Activated naive CD8-positive, alpha-beta T cell (primary cell): ENCODE measurements around the gene FAM151B.
"Not testable (repeated sequence)": the region's sequence is repeated elsewhere in the genome, so short reads cannot be mapped to it uniquely, and the experiment has no call there.

Source experiments
- H3K27ac Mint-ChIP-seq: one replicate; pipeline ENCODE4 v1.8.0; 2021; ENCODE audit warnings: mixed read lengths
- H3K27me3 Mint-ChIP-seq: one replicate; pipeline ENCODE4 v1.8.0; 2021; ENCODE audit warnings: mixed read lengths
- H3K36me3 Mint-ChIP-seq: one replicate; pipeline ENCODE4 v1.8.0; 2021; ENCODE audit warnings: mixed read lengths
- H3K4me1 Mint-ChIP-seq: one replicate; pipeline ENCODE4 v1.8.0; 2021; ENCODE audit warnings: low read depth, mixed read lengths
- H3K4me3 Mint-ChIP-seq: one replicate; pipeline ENCODE4 v1.8.0; 2021; ENCODE audit warnings: mild to moderate bottlenecking, mixed read lengths
- H3K9me3 Mint-ChIP-seq: one replicate; pipeline ENCODE4 v1.8.0; 2021; ENCODE audit warnings: low read depth, mixed read lengths

The FAM151B gene

DNA sequence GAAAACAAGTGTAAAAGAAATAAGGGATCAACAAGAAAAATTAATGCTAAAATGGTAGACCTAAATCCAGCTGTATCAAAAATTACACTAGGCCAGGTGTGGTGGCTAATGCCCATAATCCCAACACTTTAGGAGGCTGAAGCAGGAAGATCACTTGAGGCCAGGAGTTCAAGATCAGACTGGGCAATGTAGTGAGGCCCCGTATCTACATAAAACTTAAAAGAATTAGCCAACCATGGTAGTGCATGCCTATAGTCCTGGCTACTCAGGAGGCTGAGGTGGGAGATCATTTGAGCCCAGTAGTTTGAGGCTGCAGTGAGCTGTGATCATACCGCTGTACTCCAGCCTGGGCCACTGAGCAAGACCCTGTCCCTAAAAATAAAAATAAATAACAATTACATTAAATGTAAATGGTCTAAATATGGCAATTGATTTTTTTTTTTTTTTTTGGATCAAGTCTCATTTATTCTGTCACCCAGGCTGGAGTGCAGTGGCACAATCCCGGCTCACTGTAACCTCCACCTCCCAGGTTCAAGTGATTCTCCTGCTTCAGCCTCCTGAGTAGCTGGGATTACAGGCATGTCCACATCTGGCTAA is 4.2 kb upstream of the FAM151B start:
- Mint-ChIP-seq H3K27me3 (no peaks in the 10 kb centered on the region), H3K27ac (no peak overlapping the region), H3K4me3 (no peak overlapping the region), H3K36me3 (peaks cover 16% of the 10 kb centered on the region), H3K9me3 (peaks cover 5% of the 10 kb centered on the region), H3K4me1 (peaks cover 14% of the 10 kb centered on the region)

DNA sequence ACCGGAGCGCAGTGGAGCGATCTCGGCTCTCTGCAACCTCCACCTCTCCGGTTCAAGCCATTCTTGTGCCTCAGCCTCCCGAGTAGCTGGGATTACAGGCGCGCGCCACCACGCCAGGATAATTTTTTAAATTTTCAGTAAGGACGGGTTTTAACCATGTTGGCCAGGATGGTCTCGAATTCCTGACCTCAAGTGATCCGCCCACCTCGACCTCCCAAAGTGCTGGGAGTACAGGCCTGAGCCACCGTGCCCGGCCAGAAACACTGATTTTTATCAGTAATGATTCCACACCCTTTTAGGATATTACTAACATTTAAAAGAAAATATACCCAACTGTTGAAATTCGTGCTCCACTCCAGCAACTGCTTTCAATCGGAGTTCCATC is 464 bp upstream of the FAM151B start:
- H3K36me3 Mint-ChIP-seq = peaks cover 7% of the 10 kb centered on the region
- peak overlapping the region; percentile 89 for H3K4me3 Mint-ChIP-seq
- H3K27me3 Mint-ChIP-seq = no peaks in the 10 kb centered on the region
- peaks cover 16% of the 10 kb centered on the region for H3K4me1 Mint-ChIP-seq
- peaks cover under 1% of the 10 kb centered on the region for H3K9me3 Mint-ChIP-seq
- no peak overlapping the region for H3K27ac Mint-ChIP-seq

DNA sequence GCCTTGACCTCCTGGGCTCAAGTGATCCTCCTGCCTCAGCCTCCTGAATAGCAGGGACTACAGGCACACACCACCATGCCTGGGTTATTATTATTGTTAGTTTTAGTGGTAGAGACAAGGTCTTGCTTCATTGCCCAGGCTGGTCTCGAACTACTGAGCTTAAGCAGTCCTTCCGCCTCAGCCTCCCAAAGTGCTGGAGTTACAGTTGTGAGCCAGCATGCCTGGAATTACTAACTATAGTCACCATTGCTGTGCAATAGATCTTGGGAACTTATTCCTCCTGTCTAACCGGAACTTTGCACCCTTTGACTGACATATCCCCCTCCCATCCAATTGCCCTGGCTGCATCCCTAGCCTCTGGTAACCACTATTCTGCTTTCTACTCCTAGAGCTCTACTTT is 3.4 kb downstream of the FAM151B start:
- no peak overlapping the region for H3K4me3 Mint-ChIP-seq
- H3K36me3 Mint-ChIP-seq = no peaks in the 10 kb centered on the region
- peaks cover 1% of the 10 kb centered on the region for H3K27me3 Mint-ChIP-seq
- no peak overlapping the region for H3K27ac Mint-ChIP-seq
- no peaks in the 10 kb centered on the region for H3K9me3 Mint-ChIP-seq
- peaks cover 15% of the 10 kb centered on the region for H3K4me1 Mint-ChIP-seq

DNA sequence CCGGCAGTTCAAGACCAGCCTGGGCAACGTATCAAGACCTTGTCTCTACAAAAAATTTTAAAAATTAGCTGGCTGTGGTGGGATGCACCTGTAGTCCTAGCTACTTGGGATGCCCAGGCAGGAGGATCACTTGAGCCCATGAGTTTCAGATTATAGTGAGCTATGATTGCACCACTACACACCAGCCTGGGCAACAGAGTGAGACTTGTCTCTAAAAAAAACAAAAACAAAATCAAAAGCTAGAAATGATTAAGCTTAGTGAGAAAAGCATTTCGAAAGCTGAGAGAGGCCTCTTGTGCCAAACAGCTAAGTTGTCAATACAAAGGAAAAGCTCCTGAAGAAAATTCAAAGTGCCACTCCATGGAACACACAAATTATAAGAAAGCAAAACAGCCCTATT is 4.8 kb downstream of the FAM151B start:
- Mint-ChIP-seq H3K4me3 (no peak overlapping the region), H3K27me3 (peaks cover 1% of the 10 kb centered on the region)

DNA sequence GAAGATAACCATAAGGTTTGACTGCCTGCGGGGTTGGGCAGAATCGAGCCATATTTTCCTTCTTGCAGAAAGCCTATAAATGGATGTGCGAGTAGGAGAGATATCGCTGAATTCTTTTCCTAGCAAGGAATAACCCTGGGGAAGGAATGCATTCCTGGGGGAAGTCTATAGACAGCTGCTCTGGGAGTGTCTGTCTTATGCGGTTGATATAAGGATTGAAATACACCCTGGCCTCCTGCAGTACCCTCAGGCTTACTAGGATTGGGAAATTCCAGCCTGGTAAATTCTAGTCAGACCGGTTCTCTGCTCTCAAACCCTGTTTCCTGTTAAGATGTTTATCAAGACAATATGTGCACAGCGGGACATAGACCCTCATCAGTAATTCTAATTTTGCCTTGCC is 5.5 kb downstream of the FAM151B start:
- H3K4me3 Mint-ChIP-seq, H3K9me3 Mint-ChIP-seq, H3K27ac Mint-ChIP-seq, H3K4me1 Mint-ChIP-seq, H3K36me3 Mint-ChIP-seq, H3K27me3 Mint-ChIP-seq: not testable (repeated sequence)

More for the DNA sequence above, 4.8 kb downstream of the FAM151B start:
- no peaks in the 10 kb centered on the region for H3K9me3 Mint-ChIP-seq
- H3K36me3 Mint-ChIP-seq = no peaks in the 10 kb centered on the region
- H3K4me1 Mint-ChIP-seq = peaks cover 8% of the 10 kb centered on the region
- no peak overlapping the region for H3K27ac Mint-ChIP-seq

DNA sequence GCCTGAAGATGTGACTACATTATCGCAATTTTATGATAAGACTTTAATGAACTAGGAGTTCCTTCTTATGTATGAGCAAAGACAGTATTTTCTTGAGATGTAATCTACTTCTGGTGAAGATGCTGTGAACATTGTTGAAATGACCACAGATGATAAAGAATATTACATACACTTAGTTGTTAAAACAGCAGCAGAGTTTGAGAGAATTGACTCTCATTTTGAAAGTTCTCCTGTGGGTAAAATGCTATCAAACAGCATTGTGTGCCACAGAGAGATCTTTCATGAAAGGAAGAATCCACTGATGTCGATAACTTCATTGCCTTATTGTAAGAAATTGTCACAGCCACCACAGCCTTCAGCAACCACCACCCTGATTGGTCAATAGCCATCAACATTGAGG is 8.0 kb downstream of the FAM151B start:
- Mint-ChIP-seq H3K36me3 (no peaks in the 10 kb centered on the region), H3K27me3 (peaks cover 1% of the 10 kb centered on the region), H3K4me1 (no peaks in the 10 kb centered on the region), H3K4me3 (no peak overlapping the region), H3K9me3 (no peaks in the 10 kb centered on the region), H3K27ac (no peak overlapping the region)

DNA sequence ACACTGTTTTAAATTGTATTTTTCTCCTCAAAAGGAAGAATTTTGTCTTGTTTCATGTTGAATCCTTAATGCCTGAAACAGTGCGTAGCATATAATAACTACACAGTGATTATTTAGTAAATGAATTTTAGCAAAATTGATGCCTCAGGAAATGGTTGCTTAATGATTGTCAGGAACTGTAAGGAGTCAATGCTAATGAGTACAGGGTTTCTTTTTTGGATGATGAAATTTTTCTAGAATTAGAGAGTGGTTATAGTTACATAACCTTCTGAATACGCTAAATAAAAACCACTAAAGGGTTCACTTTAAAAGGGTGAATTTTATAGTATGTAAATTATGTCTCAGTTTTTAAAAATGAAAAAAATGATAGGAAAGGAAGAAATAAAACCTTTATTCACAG is 14.9 kb downstream of the FAM151B start:
- Mint-ChIP-seq H3K36me3 (no peaks in the 10 kb centered on the region), H3K27me3 (no peaks in the 10 kb centered on the region), H3K4me3 (no peak overlapping the region), H3K27ac (no peak overlapping the region), H3K9me3 (no peaks in the 10 kb centered on the region), H3K4me1 (no peaks in the 10 kb centered on the region)

DNA sequence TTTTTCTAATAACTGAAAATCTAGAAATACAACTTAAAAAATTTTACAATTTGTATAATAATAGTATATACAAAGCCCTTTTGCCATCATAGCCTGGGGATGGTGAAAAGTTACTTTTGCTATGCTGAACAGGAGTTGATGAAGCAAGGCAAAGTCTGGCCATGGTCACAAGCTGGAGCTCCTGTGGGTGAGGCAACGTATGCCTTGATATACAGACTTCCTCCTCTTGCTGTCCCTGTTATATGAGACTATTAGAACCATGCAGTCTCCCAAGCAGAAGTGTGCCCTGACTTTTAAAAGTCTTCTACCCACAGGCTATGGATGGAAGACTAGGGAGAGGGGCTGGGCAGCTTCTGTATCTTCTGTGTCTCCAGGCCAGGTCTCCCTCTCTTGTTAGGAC is 15.7 kb downstream of the FAM151B start:
- H3K4me3 Mint-ChIP-seq = no peak overlapping the region
- no peaks in the 10 kb centered on the region for H3K9me3 Mint-ChIP-seq
- no peaks in the 10 kb centered on the region for H3K4me1 Mint-ChIP-seq
- H3K27me3 Mint-ChIP-seq = no peaks in the 10 kb centered on the region
- no peak overlapping the region for H3K27ac Mint-ChIP-seq
- no peaks in the 10 kb centered on the region for H3K36me3 Mint-ChIP-seq

DNA sequence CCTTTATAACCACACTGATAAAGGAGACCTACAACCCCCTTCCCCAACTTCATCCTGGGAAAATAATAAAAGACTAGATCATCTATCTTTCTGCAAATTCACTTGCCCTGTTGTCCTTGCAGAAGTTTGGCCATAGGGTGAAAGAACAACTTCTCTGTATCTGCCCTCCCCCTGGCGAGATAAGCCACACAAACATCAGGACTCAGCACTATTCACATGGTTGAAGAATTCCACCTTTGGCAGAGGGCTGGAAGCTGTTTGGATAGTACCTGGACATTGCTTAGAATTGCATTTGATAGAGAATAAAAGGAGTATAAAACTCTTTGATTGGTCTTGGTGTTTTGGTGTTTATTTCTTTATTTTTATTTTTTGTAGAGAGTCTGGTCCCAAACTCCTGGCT is 16.9 kb downstream of the FAM151B start:
- no peaks in the 10 kb centered on the region for H3K9me3 Mint-ChIP-seq
- no peak overlapping the region for H3K27ac Mint-ChIP-seq

DNA sequence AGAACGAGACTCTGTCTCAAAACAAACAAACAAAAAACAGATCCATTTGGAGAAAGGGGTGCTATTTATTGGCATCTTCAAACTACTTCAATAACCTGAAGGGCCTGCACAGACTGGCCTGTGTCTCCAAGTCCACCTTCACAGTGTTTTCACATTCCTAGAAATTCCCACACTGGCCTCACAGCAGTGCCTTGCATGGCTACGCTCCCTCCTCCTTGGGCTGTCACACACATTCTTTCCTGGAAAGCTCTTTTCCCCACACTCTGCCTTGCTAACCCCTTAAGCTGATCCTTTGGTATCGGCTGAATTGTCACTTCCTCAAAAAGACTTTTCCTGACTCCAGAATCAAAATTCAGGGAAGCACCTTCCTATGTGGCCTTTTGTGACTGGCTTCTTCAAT is 19.8 kb downstream of the FAM151B start:
- no peaks in the 10 kb centered on the region for H3K4me1 Mint-ChIP-seq

More for the DNA sequence above, 16.9 kb downstream of the FAM151B start:
- H3K36me3 Mint-ChIP-seq = no peaks in the 10 kb centered on the region
- H3K4me3 Mint-ChIP-seq = no peak overlapping the region
- H3K27me3 Mint-ChIP-seq = no peaks in the 10 kb centered on the region
- H3K4me1 Mint-ChIP-seq = no peaks in the 10 kb centered on the region

DNA sequence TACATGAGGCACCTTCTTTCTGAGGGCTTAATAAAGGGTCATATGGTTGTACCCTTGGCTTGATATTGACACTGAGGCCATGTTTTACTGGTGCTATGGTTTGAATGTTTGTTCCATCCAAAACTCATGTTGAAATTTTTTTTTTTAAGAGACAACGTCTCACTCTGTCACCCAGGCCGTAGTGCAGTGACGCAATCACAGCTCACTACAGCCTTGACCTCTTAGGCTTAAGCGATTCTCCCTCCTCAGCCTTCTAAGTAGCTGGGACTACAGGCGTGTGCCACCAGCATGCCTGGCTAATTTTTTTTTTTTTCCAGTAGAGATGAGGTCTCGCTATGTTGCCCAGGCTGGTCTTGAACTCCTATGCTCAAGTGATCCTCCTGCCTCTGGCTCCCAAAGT is 20.9 kb downstream of the FAM151B start:
- Mint-ChIP-seq H3K4me1 (no peaks in the 10 kb centered on the region), H3K4me3 (no peak overlapping the region), H3K27ac (no peak overlapping the region), H3K27me3 (no peaks in the 10 kb centered on the region), H3K9me3 (no peaks in the 10 kb centered on the region), H3K36me3 (peaks cover 5% of the 10 kb centered on the region)

More for the DNA sequence above, 19.8 kb downstream of the FAM151B start:
- Mint-ChIP-seq H3K27ac (no peak overlapping the region), H3K27me3 (no peaks in the 10 kb centered on the region), H3K9me3 (no peaks in the 10 kb centered on the region), H3K4me3 (no peak overlapping the region), H3K36me3 (peaks cover 2% of the 10 kb centered on the region)

DNA sequence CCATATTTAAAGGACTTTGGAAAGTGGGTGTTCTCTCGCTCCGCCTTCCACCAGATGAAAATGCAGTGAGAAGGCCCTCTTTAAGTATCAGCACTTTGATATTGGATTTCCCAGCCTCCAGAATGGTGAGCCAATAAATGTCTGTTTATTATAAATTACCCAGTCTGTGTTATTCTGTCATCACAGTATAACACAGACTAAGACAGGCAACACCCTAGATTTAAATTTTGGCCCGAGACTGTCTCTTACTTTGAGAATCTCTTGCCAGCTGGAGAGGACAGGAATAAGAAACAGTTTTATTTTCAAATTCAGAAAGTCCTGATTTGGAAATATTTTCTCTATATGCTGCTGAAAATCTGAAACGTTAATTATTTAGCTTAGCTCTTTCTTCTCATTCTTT is 21.5 kb downstream of the FAM151B start:
- Mint-ChIP-seq H3K4me1 (no peaks in the 10 kb centered on the region), H3K4me3 (no peak overlapping the region), H3K36me3 (peaks cover 5% of the 10 kb centered on the region), H3K9me3 (no peaks in the 10 kb centered on the region), H3K27ac (no peak overlapping the region), H3K27me3 (no peaks in the 10 kb centered on the region)

DNA sequence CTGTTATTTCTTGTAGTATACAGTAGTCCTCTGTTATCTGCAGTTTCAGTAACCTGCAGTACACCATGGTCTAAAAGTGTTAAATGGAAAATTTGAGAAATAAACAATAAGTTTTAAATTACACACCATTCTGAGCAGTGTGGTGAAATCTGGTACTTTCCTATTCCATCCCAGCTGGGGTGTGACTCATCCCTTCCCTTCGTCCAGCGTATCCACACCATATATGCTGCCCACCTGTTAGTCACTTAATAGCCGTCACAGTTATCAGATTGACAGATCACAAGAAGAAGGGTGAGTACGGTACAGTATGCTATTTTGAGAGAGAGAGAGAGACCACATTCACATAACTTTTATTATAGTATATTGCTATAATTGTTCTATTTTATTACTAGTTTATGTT is 28.9 kb downstream of the FAM151B start:
- Mint-ChIP-seq H3K36me3 (peaks cover 3% of the 10 kb centered on the region), H3K9me3 (no peaks in the 10 kb centered on the region), H3K4me3 (no peak overlapping the region), H3K27me3 (no peaks in the 10 kb centered on the region), H3K27ac (no peak overlapping the region), H3K4me1 (no peaks in the 10 kb centered on the region)

DNA sequence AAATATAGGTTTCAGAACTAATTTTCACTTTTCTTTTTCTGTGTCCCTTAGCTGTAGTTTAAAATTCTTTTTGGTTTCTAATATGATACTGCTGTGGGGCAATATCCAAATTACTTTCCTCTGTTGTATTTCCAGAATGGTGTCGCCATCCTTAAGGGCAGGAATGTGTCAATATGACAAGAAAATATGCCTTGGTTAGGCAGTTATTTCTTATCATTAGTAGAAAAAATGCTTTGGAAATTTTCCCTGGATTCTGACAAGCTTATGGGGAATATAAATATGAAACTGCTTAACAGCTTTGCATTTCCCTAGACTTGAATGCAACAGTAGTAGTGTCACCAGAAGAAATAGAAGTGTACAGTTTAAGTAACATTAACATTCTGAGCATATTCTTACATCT is 52.8 kb downstream of the FAM151B start:
- Mint-ChIP-seq H3K27me3 (no peaks in the 10 kb centered on the region), H3K9me3 (peaks cover under 1% of the 10 kb centered on the region), H3K4me3 (no peak overlapping the region), H3K4me1 (peaks cover 2% of the 10 kb centered on the region), H3K27ac (no peak overlapping the region), H3K36me3 (no peaks in the 10 kb centered on the region)

DNA sequence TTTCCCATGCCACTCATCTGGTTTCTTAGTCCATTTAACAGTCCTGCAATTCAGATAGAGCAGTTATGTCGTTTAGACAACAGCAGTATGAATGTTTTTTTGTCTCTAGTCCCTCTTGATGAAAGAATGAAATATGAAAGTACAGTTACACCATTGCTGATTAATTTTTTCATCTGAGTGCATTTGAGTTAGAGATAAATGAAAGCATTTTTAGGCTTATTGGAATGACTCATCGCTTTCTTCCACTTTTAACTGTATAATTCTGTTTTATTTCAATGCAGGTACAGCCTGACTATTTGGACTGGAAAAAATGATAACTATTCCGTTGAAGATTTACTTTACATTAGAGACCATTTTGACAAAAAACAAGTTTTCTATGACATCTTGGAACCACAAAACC is 53.5 kb downstream of the FAM151B start:
- Mint-ChIP-seq H3K36me3 (no peaks in the 10 kb centered on the region), H3K9me3 (no peaks in the 10 kb centered on the region), H3K4me1 (peaks cover 2% of the 10 kb centered on the region), H3K27me3 (no peaks in the 10 kb centered on the region), H3K4me3 (no peak overlapping the region), H3K27ac (no peak overlapping the region)

DNA sequence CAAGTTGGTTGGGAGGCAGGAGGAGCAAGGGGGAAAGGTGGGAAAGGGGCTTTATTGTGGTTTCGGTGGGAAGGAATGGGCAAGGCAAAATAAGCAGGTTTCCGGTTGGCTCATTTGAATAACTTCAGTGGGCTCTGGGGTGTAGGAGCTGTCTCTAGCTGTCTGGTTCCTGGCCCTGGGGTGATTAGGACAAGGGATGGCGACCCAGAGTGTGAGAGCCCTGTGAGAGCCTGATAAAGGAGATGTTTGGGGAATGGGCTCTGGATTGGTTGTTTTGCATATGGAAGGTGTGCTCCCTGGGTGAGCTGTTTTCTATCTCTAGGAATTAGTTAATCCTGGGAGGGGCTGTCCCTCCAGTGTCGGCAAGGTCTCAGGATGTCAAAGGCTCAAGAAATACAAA is 66.7 kb downstream of the FAM151B start:
- Mint-ChIP-seq H3K27me3 (peaks cover 10% of the 10 kb centered on the region), H3K9me3 (no peaks in the 10 kb centered on the region), H3K4me1 (no peaks in the 10 kb centered on the region), H3K36me3 (no peaks in the 10 kb centered on the region), H3K27ac (no peak overlapping the region), H3K4me3 (no peak overlapping the region)
